ENCODE results near the gene SLC4A4. TPM values are rescaled to one million over a fixed set of nuclear protein-coding genes. Genes with fewer than 3 reads are reported as not detected.

Gene SLC4A4
- total and polyA plus RNA-seq, 2 of the 13 experiments (the other 11 are each of a cell fraction or from before 2014, with no cell fraction given) = 0.01 TPM; not detected in 1

DNA sequence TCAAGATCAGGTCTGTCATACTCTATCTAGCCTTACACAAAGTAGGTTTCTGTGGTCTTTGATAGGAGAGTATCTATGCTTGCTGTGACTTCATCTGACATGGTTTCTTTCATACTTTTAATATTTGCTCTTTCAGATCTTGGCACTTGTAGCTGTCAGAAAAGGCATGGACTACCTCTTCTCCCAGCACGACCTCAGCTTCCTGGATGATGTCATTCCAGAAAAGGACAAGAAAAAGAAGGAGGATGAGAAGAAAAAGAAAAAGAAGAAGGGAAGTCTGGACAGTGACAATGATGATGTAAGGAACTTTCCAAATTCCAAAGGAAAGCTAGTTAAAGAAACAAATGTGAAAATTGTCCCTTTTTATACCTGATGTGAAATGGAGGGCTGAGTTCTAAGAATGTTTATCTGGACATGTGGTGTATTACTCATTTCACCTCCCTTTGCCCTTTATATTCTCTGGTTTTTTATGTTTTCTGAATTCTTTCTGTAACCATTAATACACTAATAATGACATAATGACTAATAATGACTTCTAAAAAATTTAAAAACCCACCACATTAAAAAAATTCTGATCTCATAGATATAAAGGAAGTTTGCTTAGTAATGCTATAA, 221.2 kb downstream of the SLC4A4 start:
- Histone ChIP-seq H4K20me1 (ENCODE audit: insufficient read depth, low read length) (no peaks in the 10 kb centered on the region), H3K4me3 (replicated peaks in 1 of 3; ENCODE audit: insufficient read depth in 1 of 3, low read depth in 2 of 3, low read length in 3 of 3) (no peak overlapping the region), H3K27me3 (ENCODE audit: control insufficient read depth in 1 of 2, insufficient read depth in 2 of 2, low read length in 2 of 2) (no peaks in the 10 kb centered on the region), H3K9me3 (ENCODE audit: low read length) (no peaks in the 10 kb centered on the region), H2AFZ (ENCODE audit: low read length) (no peak overlapping the region), H3K36me3 (replicated peaks in 1 of 2; ENCODE audit: control insufficient read depth in 1 of 2, insufficient read depth in 2 of 2, low read length in 2 of 2) (no peaks in the 10 kb centered on the region), H3K27ac (ENCODE audit: extremely low read length, insufficient read depth, low read length) (no peak overlapping the region), H3K4me2 (ENCODE audit: low read depth, low read length) (no peak overlapping the region), H3K4me1 (ENCODE audit: insufficient read depth, low read length) (no peaks in the 10 kb centered on the region), H3K79me2 (ENCODE audit: insufficient read depth, low read length) (no peaks in the 10 kb centered on the region), H3K9ac (ENCODE audit: insufficient read depth, low read depth, low read length) (no peak overlapping the region)
- BruUV-seq (replicated peaks) = no TSS peak
- in situ Hi-C loops (cut with HindIII; ENCODE audit: extremely low pct_ligation_motif_present, low pct_unique_long_range_greater_than_20kb) = loop anchor here (10.0 kb wide), 1 partner anchor 375 kb away; no protein-coding TSS in a partner anchor
- ATAC-seq (no peak), FAIRE-seq (no peak), DNase-seq (ENCODE audit: low spot score) (no peak)
- ChIA-PET CTCF (ENCODE audit: low intra/inter-chr PET ratio, low total read pairs) (no interaction called here), POLR2A (no interaction called here)
- TF ChIP-seq SMARCC2 (IDR thresholded peaks at IDR 0.05) (no peak), HBP1 (CRISPR knock-in tag; IDR thresholded peaks at IDR 0.05; ENCODE audit: low read depth) (no peak), HOXD1 (CRISPR knock-in tag; IDR thresholded peaks at IDR 0.05) (no peak), ZNF547 (CRISPR knock-in tag; IDR thresholded peaks at IDR 0.05) (no peak), NFATC3 (CRISPR knock-in tag; IDR thresholded peaks at IDR 0.05) (no peak), IRF9 (CRISPR knock-in tag; IDR thresholded peaks at IDR 0.05; ENCODE audit: borderline replicate concordance) (no peak), CBX1 (IDR thresholded peaks at IDR 0.05; ENCODE audit: low read depth) (no peak), ZFY (CRISPR knock-in tag; IDR thresholded peaks at IDR 0.05) (no peak), GTF3A (CRISPR knock-in tag; conservative IDR thresholded peaks at IDR 0.05) (no peak), ZNF282 (IDR thresholded peaks at IDR 0.05; ENCODE audit: partially characterized antibody) (no peak), ZSCAN20 (CRISPR knock-in tag; IDR thresholded peaks at IDR 0.05; ENCODE audit: borderline replicate concordance) (no peak), ZBTB21 (CRISPR knock-in tag; IDR thresholded peaks at IDR 0.05) (no peak), MED13 (CRISPR knock-in tag; IDR thresholded peaks at IDR 0.05) (no peak), ZBTB8A (CRISPR knock-in tag; IDR thresholded peaks at IDR 0.05; ENCODE audit: borderline replicate concordance, low read depth) (no peak), ATF7 (IDR thresholded peaks at IDR 0.05) (peak; percentile 79), ATF7 (CRISPR knock-in tag; IDR thresholded peaks at IDR 0.05) (no peak), CREB1 (IDR thresholded peaks at IDR 0.05) (peak; percentile 8; the same call in 1 of the 2 replicates), CREB1 (CRISPR knock-in tag; IDR thresholded peaks at IDR 0.05) (no peak)
- intact Hi-C loops (cut with micrococcal nuclease; ENCODE audit: unreplicated experiment) = loop anchor here (10.0 kb wide), 1 partner anchor 955 kb away; no protein-coding TSS in a partner anchor
- WGBS (ENCODE audit: low lambda C conversion rate) = 0% methylated on average over 1 of the region's 1 CpG

Measured in HepG2 (cell line).